ENCODE data around the gene ENOX1. TPM values are rescaled to one million over a fixed set of nuclear protein-coding genes. Genes with fewer than 3 reads are reported as not detected.
"Not testable (repeated sequence)": the region's sequence is repeated elsewhere in the genome, so short reads cannot be mapped to it uniquely, and the experiment has no call there.

ENOX1 gene
- total RNA-seq, 2 donors from 2014 or later = 0.14 to 11.7 TPM

DNA sequence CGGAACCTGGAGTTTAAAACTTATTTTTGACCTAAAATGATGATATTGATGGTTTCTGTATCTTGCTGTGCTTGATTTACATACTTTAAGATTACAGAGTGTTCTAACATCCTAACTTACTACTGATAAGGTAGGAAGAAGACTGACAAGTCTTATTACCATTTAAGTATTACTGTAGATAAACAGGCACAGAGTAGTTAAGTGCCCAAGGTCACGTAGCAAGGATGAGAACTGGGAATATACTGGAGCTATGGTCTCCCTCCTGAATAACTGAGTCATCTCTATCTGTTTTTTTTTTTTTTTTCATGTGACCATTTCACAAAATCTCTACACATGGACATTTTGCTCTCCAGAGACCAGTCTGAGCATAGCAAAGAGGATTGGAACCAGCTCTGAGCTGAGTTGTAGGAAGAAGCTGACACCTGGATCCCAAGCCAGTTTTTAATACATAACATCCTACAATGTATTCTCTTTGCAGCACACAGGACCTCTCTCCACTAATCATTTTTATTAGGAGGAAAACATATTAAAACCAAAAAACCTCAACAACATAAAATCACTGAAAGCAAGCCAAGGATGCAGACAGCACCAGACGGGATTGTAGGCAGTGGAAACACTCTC lies 589.9 kb downstream of the ENOX1 start:
- H3K9me3 Mint-ChIP-seq = no peaks in the 10 kb centered on the region
- no peak for DNase-seq (ENCODE audit: low spot score)
- H3K36me3 Mint-ChIP-seq = no peaks in the 10 kb centered on the region
- H3K4me3 Mint-ChIP-seq = no peak overlapping the region
- ATAC-seq = no peak
- peaks cover 19 to 36% of the 10 kb centered on the region in 2 donors for H3K27me3 Mint-ChIP-seq
- no peaks in the 10 kb centered on the region for H3K4me1 Mint-ChIP-seq (ENCODE audit: low read depth in 2 of 2)
- H3K27ac Mint-ChIP-seq = no peak overlapping the region

DNA sequence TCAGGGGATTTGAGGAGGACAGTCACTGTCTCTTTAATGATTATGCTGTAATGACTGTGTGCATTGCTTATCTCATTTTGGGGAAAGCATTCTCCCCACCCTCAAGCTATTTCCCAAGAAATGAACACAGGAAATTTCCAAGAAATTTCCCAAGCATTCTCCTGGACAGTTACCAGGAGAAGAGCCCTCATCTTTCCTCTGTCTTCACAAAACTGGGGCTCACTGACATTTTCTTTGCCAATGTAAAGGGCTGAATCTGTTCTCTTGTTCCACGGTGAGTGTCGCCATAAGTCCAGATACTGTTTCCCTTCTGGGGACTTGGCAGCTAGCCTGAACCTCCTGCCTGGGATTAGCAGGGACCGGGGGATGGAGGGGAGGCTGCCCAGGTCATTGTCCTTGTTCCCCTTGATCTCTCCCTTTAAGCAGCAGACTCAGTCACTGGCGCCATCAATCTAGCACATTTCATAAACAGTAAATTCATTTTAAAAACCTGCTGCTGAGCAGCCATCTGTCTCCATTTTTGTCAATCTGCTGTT lies 590.6 kb downstream of the ENOX1 start:
- Mint-ChIP-seq H3K4me1 (ENCODE audit: low read depth in 2 of 2) (no peaks in the 10 kb centered on the region), H3K36me3 (no peaks in the 10 kb centered on the region), H3K4me3 (no peak overlapping the region), H3K27ac (no peak overlapping the region), H3K27me3 (peaks cover 19 to 36% of the 10 kb centered on the region in 2 donors), H3K9me3 (no peaks in the 10 kb centered on the region)
- DNase-seq (ENCODE audit: low spot score) (no peak), ATAC-seq (no peak)

DNA sequence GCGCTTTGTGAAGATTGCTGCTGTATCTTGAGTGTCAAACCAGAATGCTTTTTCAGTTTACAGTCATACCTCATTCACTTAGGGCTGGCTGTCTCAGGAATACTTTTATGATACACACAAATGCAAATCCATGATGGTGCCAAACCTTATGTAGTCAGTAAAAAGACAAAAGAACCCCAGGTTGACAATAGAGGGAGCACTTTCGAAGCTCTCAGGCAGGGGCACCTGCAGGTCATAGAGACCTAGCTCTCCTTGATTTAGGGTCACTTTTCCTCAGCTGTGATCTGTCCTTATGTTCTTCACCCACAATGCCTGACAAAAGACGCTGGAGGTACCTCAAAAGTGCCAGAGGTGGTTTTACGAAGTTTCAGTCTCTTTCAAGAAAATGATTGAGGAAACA lies 591.2 kb downstream of the ENOX1 start:
- Mint-ChIP-seq H3K9me3 (no peaks in the 10 kb centered on the region), H3K27me3 (peaks cover 19 to 36% of the 10 kb centered on the region in 2 donors), H3K4me1 (ENCODE audit: low read depth in 2 of 2) (no peaks in the 10 kb centered on the region), H3K27ac (no peak overlapping the region), H3K4me3 (no peak overlapping the region), H3K36me3 (no peaks in the 10 kb centered on the region)
- DNase-seq (ENCODE audit: low spot score) (no peak), ATAC-seq (no peak)

DNA sequence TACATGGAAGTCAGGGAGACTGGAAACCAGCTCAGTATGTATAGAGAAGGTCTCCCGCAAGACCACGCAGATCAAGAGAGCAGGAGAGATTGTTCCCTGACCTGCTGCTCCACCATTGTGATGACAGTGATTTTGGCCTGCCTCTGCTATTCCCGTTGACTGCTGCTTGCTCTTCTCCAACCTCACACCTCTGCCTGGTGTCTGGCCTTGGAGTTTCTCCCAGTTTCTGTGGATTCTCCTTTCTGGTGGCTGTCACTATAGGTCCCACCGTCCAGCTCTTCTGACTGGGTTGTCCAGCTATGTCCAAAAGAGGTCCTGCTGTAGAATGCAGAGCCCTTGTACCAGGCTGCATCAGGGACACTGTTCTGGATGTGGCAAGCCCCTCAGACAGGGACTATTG lies 591.7 kb downstream of the ENOX1 start:
- Mint-ChIP-seq H3K27me3 (peaks cover 17 to 36% of the 10 kb centered on the region in 2 donors), H3K4me1 (ENCODE audit: low read depth in 2 of 2) (no peaks in the 10 kb centered on the region), H3K36me3 (no peaks in the 10 kb centered on the region), H3K27ac (no peak overlapping the region), H3K4me3 (no peak overlapping the region), H3K9me3 (no peaks in the 10 kb centered on the region)
- peak in 1 of 2 donors; percentile 31 for ATAC-seq
- no peak for DNase-seq (ENCODE audit: low spot score)

DNA sequence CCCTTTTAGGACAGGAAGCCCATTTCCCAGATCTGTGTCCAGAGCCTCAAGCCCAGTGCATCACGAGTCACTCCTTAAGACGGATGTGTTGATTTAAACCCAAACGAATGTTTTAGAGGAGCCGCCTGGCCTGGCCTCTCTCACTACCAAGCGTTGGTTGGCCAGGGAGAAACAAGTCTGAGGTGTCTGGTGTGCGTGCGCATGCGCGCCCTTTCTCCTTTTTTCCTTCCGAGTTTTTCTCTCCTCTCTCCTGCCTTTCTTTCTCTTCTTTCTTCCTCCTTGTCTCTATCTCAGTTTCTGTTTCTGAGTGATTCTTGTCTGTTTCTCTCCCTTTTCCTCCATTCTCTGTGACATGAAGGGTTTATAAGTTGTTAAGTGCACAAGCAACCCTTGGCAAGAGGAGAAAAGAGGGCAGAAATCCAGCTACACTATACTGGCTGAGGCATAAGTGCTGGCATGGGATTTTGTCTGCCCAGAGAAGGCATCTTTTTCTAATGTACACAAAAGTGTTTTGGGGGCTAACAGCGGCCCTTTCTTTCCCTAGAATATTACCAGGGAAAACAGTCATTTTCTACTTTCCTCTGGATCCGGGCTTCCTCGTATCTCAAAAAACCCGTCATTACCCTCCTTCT lies 592.9 kb downstream of the ENOX1 start:
- DNase-seq (ENCODE audit: low spot score) (no peak), ATAC-seq (no peak)
- Mint-ChIP-seq H3K4me1 (ENCODE audit: low read depth in 2 of 2) (no peaks in the 10 kb centered on the region), H3K27me3 (peaks cover 18 to 29% of the 10 kb centered on the region in 2 donors), H3K36me3 (no peaks in the 10 kb centered on the region), H3K9me3 (no peaks in the 10 kb centered on the region), H3K27ac (no peak overlapping the region), H3K4me3 (no peak overlapping the region)

DNA sequence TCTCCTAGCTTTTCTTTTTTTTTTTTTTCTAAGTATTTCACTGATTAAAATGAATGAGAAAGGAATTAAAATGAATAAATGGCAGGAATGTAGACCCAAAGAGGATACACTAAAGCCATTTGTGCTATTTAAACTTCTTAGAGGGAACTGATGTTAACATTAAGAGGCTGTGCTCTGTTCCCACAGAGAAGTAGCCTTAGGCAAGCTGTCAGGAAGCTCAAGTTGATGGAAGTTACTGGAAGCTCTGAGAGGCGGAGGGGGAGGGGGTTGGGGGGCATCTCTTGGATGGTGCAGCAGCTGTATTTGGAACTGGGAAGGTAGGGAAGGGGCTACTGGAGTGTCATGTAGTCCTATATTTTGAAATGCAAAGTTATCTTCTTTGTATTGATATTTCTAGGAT lies 595.2 kb downstream of the ENOX1 start:
- H3K27me3 Mint-ChIP-seq = peaks cover 13 to 18% of the 10 kb centered on the region in 2 donors
- H3K36me3 Mint-ChIP-seq = no peaks in the 10 kb centered on the region
- DNase-seq (ENCODE audit: low spot score) = no peak
- no peak overlapping the region for H3K27ac Mint-ChIP-seq
- no peaks in the 10 kb centered on the region for H3K4me1 Mint-ChIP-seq (ENCODE audit: low read depth in 2 of 2)
- no peak overlapping the region for H3K4me3 Mint-ChIP-seq
- H3K9me3 Mint-ChIP-seq = no peaks in the 10 kb centered on the region
- no peak for ATAC-seq

DNA sequence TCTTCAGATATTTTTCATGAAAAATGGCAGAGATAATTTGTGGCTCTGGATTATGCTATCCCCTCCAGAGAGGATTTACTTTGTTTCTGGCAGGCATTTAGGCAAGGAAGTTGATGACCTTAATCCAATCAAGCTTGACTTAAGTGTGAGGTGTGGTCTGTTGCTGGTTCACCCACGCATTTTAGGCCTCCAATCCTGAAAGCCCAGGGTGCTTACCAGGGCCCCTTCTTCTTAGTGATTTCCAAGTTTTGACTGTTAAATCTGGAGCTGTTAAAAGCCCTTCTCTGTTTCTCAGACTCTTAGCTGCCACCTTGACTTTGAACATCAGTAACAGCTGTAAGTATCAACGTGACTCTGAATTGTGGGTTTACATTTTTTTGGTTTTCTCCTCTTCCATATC lies 601.5 kb downstream of the ENOX1 start:
- Mint-ChIP-seq H3K4me1 (ENCODE audit: low read depth in 2 of 2) (no peaks in the 10 kb centered on the region), H3K9me3 (no peaks in the 10 kb centered on the region), H3K27ac (no peak overlapping the region), H3K27me3 (peaks cover 6 to 10% of the 10 kb centered on the region in 2 donors), H3K4me3 (no peak overlapping the region), H3K36me3 (no peaks in the 10 kb centered on the region)
- ATAC-seq (no peak), DNase-seq (ENCODE audit: low spot score) (no peak)

DNA sequence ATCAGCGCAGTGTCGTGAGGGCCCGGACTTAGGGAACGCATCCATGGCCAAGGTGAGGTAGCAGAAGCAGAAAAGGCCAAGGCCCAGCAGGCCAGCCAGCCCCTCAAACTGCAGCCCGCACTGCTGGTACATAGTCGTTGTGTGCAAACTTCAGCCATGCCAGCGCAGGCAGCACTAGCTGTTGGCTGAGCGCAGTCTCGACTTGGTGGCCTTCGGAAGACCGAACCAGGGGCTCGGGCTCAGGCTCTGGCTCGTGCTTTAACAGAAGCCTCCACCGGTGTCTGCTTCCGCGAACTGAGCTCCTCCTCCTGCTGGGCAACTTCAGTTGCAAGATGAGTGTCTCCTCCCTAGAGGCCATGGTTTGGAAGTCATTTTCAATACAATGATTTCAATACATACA lies 605.9 kb downstream of the ENOX1 start:
- Mint-ChIP-seq H3K27me3 (peaks cover 8 to 24% of the 10 kb centered on the region in 2 donors), H3K4me3 (no peak overlapping the region), H3K9me3 (no peaks in the 10 kb centered on the region), H3K4me1 (ENCODE audit: low read depth in 2 of 2) (no peaks in the 10 kb centered on the region), H3K36me3 (no peaks in the 10 kb centered on the region), H3K27ac (no peak overlapping the region)
- DNase-seq (ENCODE audit: low spot score) (no peak), ATAC-seq (peak in 1 of 2 donors; percentile 20)

DNA sequence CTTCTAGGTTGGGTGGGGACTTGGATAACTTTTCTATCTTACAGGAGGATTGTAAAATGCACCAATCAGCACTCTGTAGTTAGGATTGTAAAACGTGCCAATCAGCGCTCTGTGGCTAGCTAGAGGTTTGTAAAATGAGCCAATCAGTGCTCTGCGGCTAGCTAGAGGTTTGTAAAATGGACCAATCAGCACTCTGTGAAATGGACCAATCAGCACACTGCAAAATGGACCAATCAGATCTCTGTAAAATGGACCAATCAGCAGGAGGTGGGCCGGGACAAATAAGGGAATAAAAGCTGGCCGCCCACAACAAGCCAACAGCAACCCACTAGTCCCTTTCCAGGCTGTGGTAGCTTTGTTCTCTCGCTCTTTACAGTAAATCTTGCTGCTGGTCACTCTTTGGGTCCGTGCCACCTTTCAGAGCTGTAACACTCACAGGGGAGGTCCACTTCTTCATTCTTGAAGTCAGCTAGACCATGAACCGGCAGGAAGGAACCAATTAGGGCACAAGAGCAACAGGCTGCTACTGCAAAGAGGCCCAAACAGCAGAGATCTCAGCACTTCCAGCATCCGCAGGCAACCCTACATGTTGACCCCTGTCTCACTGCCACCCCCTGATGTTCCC lies 606.6 kb downstream of the ENOX1 start:
- Mint-ChIP-seq H3K27ac (no peak overlapping the region), H3K4me1 (ENCODE audit: low read depth in 2 of 2) (no peaks in the 10 kb centered on the region), H3K36me3 (no peaks in the 10 kb centered on the region), H3K4me3 (no peak overlapping the region), H3K27me3 (peaks cover 8 to 24% of the 10 kb centered on the region in 2 donors), H3K9me3 (no peaks in the 10 kb centered on the region)
- DNase-seq (ENCODE audit: low spot score) (no peak), ATAC-seq (no peak)

DNA sequence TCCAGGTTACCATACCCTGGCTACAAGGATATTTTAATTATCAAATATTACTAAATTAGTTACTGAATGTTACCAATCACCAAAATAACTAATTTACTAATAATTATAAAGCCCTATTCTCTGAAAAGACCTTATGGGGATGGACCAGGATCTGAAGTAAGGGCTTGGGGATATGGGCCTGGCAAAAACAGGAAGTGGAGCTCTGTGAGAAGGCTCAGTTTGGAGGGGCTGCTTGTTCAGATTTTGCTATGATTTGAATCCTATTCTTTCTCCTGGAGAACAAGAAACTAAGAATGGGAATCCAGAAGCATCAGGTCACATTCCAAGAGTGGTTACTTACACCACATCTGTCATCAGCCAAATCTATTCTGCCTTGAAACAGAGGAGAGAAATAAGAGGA lies 615.3 kb downstream of the ENOX1 start:
- ATAC-seq (no peak), DNase-seq (ENCODE audit: low spot score) (no peak)
- peaks cover 7 to 11% of the 10 kb centered on the region in 2 donors for H3K27me3 Mint-ChIP-seq
- no peak overlapping the region for H3K4me3 Mint-ChIP-seq
- H3K36me3 Mint-ChIP-seq = no peaks in the 10 kb centered on the region
- H3K9me3 Mint-ChIP-seq = no peaks in the 10 kb centered on the region
- H3K27ac Mint-ChIP-seq = no peak overlapping the region
- H3K4me1 Mint-ChIP-seq (ENCODE audit: low read depth in 2 of 2) = no peaks in the 10 kb centered on the region

DNA sequence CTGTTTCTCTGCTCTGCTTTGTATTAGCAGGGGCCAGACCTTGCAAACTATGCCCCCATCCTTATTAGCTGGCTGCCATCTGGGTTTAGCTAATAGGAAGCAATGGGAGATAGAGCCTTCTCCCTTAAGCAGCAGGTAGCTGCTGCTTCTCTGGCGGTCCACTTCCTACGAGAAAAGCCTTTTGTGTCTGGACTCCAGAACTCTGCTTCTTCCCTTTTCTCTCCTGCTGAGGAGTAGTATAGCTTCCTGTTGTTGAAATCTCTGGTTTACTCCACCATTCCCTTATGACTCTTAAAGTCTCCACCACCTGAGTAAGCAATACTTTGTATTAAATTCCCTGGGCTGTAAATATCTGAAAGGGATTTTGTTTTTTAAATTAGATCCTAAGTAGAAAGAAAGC lies 616.3 kb downstream of the ENOX1 start:
- H3K4me3 Mint-ChIP-seq = no peak overlapping the region

DNA sequence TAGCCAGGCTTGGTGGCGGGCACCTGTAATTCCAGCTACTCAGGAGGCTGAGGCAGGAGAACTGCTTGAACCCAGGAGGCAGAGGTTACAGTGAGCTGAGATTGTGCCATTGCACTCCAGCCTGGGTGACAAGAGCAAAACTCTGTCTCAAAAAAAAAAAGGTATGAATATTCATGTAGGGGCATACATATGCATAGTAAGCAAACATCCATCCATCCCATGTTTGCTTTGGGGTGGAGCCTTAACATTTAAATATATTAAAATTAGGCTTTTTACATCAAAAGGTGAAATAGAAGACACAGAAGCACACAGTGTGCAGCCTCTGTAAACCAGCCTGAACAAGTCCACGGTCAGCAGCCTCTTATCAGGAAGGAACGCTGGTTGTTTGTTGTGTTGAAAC lies 618.3 kb downstream of the ENOX1 start:
- not testable (repeated sequence) for H3K27ac Mint-ChIP-seq; H3K4me3 Mint-ChIP-seq; H3K36me3 Mint-ChIP-seq; H3K9me3 Mint-ChIP-seq; ATAC-seq; H3K4me1 Mint-ChIP-seq (ENCODE audit: low read depth in 2 of 2); DNase-seq (ENCODE audit: low spot score)
- peaks cover 10 to 18% of the 10 kb centered on the region in 2 donors for H3K27me3 Mint-ChIP-seq

More for the DNA sequence above, 616.3 kb downstream of the ENOX1 start:
- H3K4me1 Mint-ChIP-seq (ENCODE audit: low read depth in 2 of 2) = no peaks in the 10 kb centered on the region
- peaks cover 6% of the 10 kb centered on the region for H3K36me3 Mint-ChIP-seq
- peaks cover 7 to 12% of the 10 kb centered on the region in 2 donors for H3K27me3 Mint-ChIP-seq
- DNase-seq (ENCODE audit: low spot score) (no peak), ATAC-seq (no peak)
- H3K27ac Mint-ChIP-seq = no peak overlapping the region
- H3K9me3 Mint-ChIP-seq = peaks cover 2% of the 10 kb centered on the region

DNA sequence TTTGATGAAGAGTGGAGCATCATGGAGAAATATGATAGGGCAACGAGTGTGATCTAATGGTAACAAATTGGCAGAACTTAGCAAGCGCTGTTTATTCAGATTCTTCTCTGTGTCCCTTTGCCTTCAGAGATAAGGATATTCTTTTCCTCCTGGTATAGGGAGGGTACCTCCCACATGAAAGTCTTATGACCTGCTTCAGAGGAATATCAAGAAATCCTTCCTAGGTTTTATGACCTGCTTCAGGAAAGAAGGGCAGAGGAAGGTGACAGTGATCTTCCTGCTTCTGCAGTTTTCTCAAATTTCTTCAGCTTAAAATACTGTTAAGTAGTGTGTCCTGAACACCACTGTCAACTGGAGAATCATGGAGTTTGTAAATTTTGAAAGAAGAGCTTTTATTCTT lies 619.0 kb downstream of the ENOX1 start:
- Mint-ChIP-seq H3K36me3 (peaks cover 10% of the 10 kb centered on the region), H3K9me3 (peaks cover 5% of the 10 kb centered on the region), H3K4me1 (ENCODE audit: low read depth in 2 of 2) (no peaks in the 10 kb centered on the region), H3K4me3 (no peak overlapping the region), H3K27me3 (peaks cover 10 to 18% of the 10 kb centered on the region in 2 donors), H3K27ac (no peak overlapping the region)
- DNase-seq (ENCODE audit: low spot score) (no peak), ATAC-seq (no peak)

Measured in natural killer cell treated with Interleukin-12 subunit alpha and Interleukin-12 subunit beta and Interleukin-15 and Interleukin-18, amount 100 ng/mL, for 72 hours (primary cell).